HG03442 (cell line): Measurements from ENCODE around the gene FAM200A.
A peak's percentile ranks its signal among the peaks of the same experiment; 100 is the strongest.
"Not testable (repeated sequence)": the region's sequence is repeated elsewhere in the genome, so short reads cannot be mapped to it uniquely, and the experiment has no call there.

Experiments used
- ATAC-seq: cut with Tn5 transposase; IDR thresholded peaks from one replicate; pipeline ENCODE4 v1.9.1; 2021; ENCODE audit warnings: mild to moderate bottlenecking, moderate library complexity; ENCODE audit not compliant: unreplicated experiment

FAM200A gene

DNA sequence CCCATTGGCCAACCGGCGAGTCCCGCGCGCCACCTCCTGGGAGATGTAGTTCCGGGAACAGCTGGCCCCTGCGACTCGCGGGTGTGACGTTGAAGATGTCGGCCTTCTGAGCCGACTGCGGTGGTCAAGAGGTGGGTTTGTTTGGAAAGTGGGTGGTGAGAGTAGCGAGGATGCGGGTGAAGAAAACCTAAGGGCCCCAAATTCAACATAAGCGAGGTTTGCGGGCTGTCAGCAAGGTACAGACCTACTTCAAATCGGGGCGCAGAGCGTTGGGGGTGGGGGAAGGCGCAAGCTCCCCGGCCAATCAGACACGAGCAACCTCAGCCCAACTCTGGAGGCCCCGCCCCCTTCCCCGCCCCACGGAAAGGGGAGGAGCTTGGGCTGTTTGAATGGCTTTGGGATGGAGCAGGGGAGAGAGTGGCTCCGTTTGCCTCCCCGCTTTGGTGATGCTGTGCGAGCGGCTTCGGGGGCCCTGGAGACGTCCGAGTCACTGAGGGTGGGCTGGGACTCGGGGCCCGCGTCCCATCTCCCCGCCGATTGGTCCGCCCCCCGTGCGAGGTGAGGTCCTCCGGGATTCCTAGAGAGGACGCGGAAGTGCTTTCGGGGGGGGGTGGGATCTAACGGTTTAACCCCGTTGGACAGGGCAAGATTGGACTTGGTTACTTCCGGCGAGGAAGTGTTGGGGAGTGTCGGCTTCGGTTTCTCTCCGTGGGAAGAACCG, 47.2 kb downstream of the FAM200A start, which contains the start of gene ZKSCAN5:
TSS of gene ZKSCAN5 (plus strand) at position 60 of the 721 bp plus-strand sequence. CDS start 1,383 bp downstream, outside the sequence.
- ATAC-seq: peak; percentile 72

DNA sequence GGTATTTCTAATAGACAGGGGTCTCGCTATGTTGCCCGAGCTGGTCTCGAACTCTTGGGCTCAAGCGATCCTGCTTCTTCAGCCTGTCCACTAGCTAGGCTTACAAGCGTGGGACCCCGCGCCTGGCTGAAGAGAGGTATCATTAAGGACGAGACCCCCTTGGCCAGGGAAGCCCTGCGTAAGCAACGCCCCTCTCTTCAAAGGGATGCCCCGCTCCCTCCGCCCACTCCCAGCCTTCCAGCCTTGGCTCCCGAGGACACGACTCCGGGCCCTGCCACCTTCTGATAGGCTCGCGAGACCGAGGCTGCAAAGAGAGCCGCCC, 47.7 kb downstream of the FAM200A start:
- no peak for ATAC-seq

DNA sequence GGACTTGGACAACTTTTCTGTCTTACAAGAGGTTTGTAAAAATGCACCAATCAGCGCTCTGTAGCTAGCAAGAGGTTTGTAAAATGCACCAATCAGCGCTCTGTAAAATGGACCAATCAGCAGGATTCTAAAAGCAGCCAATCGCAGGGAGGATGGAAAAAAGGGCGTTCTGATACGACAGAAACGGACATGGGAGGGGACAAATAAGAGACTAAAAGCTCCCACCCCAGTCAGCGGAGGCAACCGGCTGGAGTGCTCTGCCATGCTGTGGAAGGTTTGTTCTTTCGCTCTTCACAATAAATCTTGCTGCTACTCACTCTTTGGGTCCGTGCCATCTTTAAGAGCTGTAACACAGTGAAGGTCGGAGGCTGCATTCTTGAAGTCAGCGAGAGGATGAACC, 50.7 kb downstream of the FAM200A start:
- not testable (repeated sequence) for ATAC-seq

DNA sequence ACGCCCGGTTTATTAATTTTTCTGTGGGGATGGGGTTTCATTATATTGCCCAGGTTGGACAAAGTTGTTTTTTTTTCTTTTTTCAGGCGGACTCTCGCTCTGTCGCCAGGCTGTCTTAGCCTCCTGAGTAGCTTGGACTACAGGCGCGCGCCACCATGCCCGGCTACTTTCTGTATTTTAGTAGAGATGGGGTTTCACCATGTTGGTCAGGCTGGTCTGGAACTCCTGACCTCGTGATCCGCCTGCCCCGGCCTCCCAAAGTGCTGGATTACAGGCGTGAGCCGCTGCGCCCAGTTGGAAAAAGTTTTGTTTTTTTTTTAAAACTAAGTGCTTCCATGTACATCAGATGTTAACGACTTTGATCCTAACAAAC, 51.3 kb downstream of the FAM200A start:
- ATAC-seq: no peak

DNA sequence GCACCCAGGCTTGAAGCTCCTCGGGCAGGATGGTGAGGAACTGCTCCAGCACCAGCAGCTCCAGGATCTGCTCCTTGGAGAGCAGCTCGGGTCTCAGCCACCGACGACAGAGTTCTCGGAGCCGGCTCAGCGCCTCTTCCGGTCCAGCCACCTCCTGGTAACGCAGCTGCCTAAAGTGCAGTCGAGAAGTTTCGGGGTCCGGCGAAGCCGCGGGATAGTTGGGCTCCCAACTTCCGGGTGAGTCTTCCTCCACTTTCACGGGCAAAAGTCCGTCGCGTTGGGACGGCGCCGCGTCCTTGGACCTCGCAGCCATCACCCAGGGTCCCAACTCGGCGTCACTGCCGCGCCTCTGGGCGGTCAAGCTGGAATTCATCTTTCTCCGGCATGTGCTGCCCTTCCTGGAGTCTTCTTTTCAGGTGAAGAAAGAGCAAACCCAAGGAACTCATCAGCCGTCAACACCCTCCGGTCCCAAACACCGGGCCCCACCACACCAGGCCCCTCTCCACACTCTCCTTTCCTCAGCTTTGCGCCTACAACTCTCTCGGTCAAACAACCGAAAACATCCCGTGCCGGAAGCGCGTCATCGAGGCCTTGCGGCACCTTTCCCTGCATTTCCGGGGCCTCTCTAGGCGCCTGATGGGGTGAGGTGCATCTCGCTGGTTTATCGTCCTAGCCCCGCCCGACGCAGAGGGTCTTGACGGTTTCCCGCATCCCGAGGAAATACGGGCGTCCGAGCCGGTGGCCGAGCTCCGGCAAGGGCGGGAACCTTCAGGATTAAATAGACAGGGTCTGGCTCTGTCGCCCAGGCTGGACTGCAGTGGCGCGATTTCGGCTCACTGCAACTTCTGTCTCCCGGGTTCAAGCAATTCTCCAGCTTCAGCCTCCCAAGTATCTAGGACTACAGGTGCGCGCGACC, 51.9 kb downstream of the FAM200A start, which contains the start of gene ZNF394:
TSS of gene ZNF394 (minus strand) at position 561 of the 916 bp plus-strand sequence. CDS start at position 373, 188 bp downstream.
- peak; percentile 44 for ATAC-seq

DNA sequence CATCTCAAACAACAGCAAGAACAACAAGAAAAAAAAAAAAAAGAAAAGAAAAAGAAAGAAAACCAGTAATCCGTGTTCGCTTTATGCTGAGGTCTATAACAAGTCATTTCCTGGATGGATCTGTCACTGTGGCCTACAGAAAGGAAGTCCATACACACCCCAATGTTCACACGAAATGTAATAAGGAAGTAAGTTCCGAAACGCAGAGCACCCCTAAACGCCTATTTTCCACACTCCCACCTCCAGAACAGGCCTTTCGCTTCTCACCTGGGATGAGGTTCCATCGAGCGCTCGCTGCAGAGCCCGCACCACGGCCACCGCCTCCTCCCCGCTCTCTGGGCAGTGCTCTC, 52.6 kb downstream of the FAM200A start:
- no peak for ATAC-seq

DNA sequence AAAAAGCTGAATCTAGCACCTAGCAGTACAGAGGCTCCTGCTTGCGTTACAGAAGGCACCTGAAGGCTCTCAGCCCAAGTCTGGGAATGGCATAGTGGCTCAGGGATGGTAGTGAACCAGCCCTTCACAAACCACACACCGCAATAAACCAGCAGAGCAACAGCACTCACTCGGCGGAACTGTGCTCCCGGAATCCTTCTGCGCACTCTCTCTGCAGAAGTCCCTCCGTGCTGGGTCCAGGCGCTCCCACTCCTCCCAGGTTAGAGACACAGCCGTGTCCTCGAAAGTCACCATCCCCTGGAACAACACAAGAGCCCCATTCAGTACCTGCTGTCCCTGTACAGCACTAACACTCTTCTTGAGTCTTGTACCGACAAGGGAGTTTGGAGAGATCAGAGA, 53.4 kb downstream of the FAM200A start:
- no peak for ATAC-seq

DNA sequence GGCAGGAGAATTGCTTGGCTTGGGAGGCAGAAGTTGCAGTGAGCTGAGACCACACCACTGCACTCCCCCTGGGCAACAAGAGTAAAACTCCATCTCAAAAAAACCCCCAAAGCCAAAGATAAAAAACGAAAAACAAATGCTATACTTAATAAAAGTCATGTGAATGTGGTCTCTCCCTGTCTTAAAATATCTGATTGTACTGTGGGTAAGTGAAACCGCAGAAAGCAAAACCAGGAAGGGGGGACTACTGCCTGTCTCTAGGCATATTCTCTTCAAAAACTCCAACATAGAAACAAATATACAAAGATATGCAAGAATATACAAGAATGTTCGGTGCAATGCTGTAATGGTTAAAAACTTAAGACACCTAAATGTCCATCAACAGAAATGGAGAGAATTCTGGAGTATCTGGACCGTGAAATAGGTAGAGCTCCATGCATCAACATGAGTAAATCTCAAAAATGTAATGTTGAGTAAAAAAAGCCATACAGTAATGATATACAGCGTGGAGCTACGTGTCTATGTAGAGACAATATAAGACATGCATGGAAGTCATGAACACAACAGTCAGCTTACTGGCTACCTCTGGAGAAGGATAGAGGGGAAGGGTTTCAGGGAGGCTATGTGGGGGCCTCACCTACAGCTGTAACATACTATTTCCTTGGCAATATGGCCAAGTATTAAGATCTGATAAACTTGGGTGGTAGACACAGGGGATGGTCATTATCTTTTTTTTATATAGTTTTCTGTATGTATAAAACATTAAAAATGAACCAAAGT, 54.0 kb downstream of the FAM200A start:
- ATAC-seq: no peak
